Common myeloid progenitor, CD34-positive (primary cell): ENCODE measurements around the gene SPECC1.

ENCODE experiments used
- CTCF ChIA-PET: fragments of 350-600 bp; sonication (Branson Sonifier 250); formaldehyde crosslinking; loops from one replicate; lab custom pipeline; 2021; ENCODE audit warnings: antibody characterized with exemption; lab: Charles Lee
- POLR2A ChIA-PET: fragments of 350-600 bp; sonication (Branson Sonifier 250); formaldehyde crosslinking; loops from one replicate; lab custom pipeline; 2021; ENCODE audit warnings: antibody characterized with exemption; lab: Charles Lee
- DNase-seq, 3 donors: peaks; one replicate each; pipeline versions ENCODE4 v3.0.0 to v3.0.0-alpha.2; 2013
- H3K27ac ChIP-seq, 2 experiments: 1 replicate in 1 of 2; 2 replicates in 1 of 2; pipeline ENCODE4 v1.7.0; 2013; ENCODE audit warnings: inconsistent platforms in 2 of 2, low read length in 2 of 2, mild to moderate bottlenecking in 2 of 2, low read depth in 1 of 2, moderate library complexity in 1 of 2; ENCODE audit not compliant: severe bottlenecking in 2 of 2, insufficient read depth in 1 of 2, poor library complexity in 1 of 2
- H3K27me3 ChIP-seq, 5 experiments: replicated peaks in 2 of 5; 1 replicate in 3 of 5; 2 replicates in 2 of 5; pipeline versions ENCODE4 v1.6.1 to v1.7.0; 2013; ENCODE audit warnings: low read length in 4 of 5, mild to moderate bottlenecking in 2 of 5, moderate library complexity in 2 of 5, inconsistent platforms in 1 of 5; ENCODE audit not compliant: insufficient read depth in 5 of 5, control insufficient read depth in 4 of 5
- H3K36me3 ChIP-seq, 4 experiments: 1 replicate in 2 of 4; 2 replicates in 2 of 4; pipeline versions ENCODE4 v1.6.1 to v1.7.0; 2013; ENCODE audit warnings: low read length in 3 of 4, control low read depth in 1 of 4, mild to moderate bottlenecking in 1 of 4; ENCODE audit not compliant: control insufficient read depth in 4 of 4, insufficient read depth in 4 of 4
- H3K4me1 ChIP-seq, 4 experiments: 1 replicate in 3 of 4; 2 replicates in 1 of 4; pipeline versions ENCODE4 v1.6.1 to v1.7.1; 2013; ENCODE audit warnings: low read length in 3 of 4, mild to moderate bottlenecking in 3 of 4, control low read depth in 1 of 4, inconsistent platforms in 1 of 4, moderate library complexity in 1 of 4; ENCODE audit not compliant: control insufficient read depth in 4 of 4, insufficient read depth in 4 of 4; ENCODE audit errors: control extremely low read depth in 1 of 4
- H3K4me3 ChIP-seq, 7 experiments: 1 replicate in 4 of 7; 2 replicates in 3 of 7; pipeline versions ENCODE4 v1.5.1 to v1.7.0; 2013; ENCODE audit warnings: mild to moderate bottlenecking in 7 of 7, low read length in 6 of 7, moderate library complexity in 6 of 7, inconsistent platforms in 2 of 7, low read depth in 2 of 7, control low read depth in 1 of 7; ENCODE audit not compliant: insufficient read depth in 4 of 7, control insufficient read depth in 1 of 7; ENCODE audit errors: extremely low read depth in 1 of 7
- H3K9me3 ChIP-seq, 5 experiments: 1 replicate in 4 of 5; 2 replicates in 1 of 5; pipeline versions ENCODE4 v1.6.1 to v1.7.1; 2013; ENCODE audit warnings: low read length in 4 of 5, mild to moderate bottlenecking in 2 of 5, inconsistent platforms in 1 of 5, low read depth in 1 of 5, moderate library complexity in 1 of 5; ENCODE audit not compliant: control insufficient read depth in 4 of 5, insufficient read depth in 2 of 5; ENCODE audit errors: control extremely low read depth in 1 of 5
- WGBS: methylation state at CpG from one replicate; pipeline ENCODE4 v1.1.5; 2013; ENCODE audit not compliant: insufficient coverage; 5-methylcytosine and 5-hydroxymethylcytosine counted together

SPECC1 gene

GRCh38 chr17:20217677-20218076 lies 208.5 kb downstream of the SPECC1 start:
- ChIA-PET CTCF (interaction anchor here (1.0 kb wide), 1 partner anchor 10 kb away, joined by 3 read pairs; no protein-coding TSS in a partner anchor), POLR2A (no interaction called here)
- Histone ChIP-seq H3K4me1 (no peaks in the 10 kb centered on the region), H3K27me3 (no peaks in the 10 kb centered on the region), H3K27ac (no peak overlapping the region), H3K36me3 (peaks cover 0 to 5% (median 0%) of the 10 kb centered on the region in 4 experiments), H3K9me3 (no peaks in the 10 kb centered on the region), H3K4me3 (no peak overlapping the region)
- 100% methylated on average over 3 of the region's 4 CpGs for WGBS
- no peak for DNase-seq

- DNase-seq = no peak
- Histone ChIP-seq H3K4me3 (no peak overlapping the region), H3K36me3 (peaks cover 0 to 4% (median 0%) of the 10 kb centered on the region in 4 experiments), H3K9me3 (no peaks in the 10 kb centered on the region), H3K27ac (no peak overlapping the region), H3K27me3 (no peaks in the 10 kb centered on the region), H3K4me1 (no peaks in the 10 kb centered on the region)
- WGBS = 91% methylated on average over 2 of the region's 3 CpGs
- POLR2A ChIA-PET = no interaction called here
- CTCF ChIA-PET = interaction anchor here (1.0 kb wide), 1 partner anchor 11 kb away, joined by 3 read pairs; no protein-coding TSS in a partner anchor
Measured at GRCh38 chr17:20218272-20218671, 209.1 kb downstream of the SPECC1 start.

- Histone ChIP-seq H3K4me1 (peaks cover 0 to 5% (median 0%) of the 10 kb centered on the region in 4 experiments), H3K27ac (no peak overlapping the region), H3K36me3 (peaks cover 0 to 16% (median 3%) of the 10 kb centered on the region in 4 experiments), H3K27me3 (no peaks in the 10 kb centered on the region), H3K4me3 (no peak overlapping the region), H3K9me3 (no peaks in the 10 kb centered on the region)
- CTCF ChIA-PET = interaction anchor here (0.6 to 2.2 kb wide), 8 partner anchors 9 to 407 kb away, joined by 3 to 6 read pairs (median 3); no protein-coding TSS in a partner anchor
- no peak for DNase-seq
- 86% methylated on average over 2 of the region's 3 CpGs for WGBS
- POLR2A ChIA-PET = no interaction called here
Measured at GRCh38 chr17:20223808-20224328, 214.7 kb downstream of the SPECC1 start.

GRCh38 chr17:20224379-20224778 lies 215.2 kb downstream of the SPECC1 start:
- H3K4me1 ChIP-seq = peaks cover 0 to 5% (median 0%) of the 10 kb centered on the region in 4 experiments
- no peaks in the 10 kb centered on the region for H3K27me3 ChIP-seq
- H3K4me3 ChIP-seq = no peak overlapping the region
- ChIA-PET POLR2A (no interaction called here), CTCF (interaction anchor here (0.8 to 2.2 kb wide), 5 partner anchors 8 to 232 kb away, joined by 3 to 6 read pairs (median 4); no protein-coding TSS in a partner anchor)
- no peak for DNase-seq
- H3K9me3 ChIP-seq = no peaks in the 10 kb centered on the region
- H3K27ac ChIP-seq = no peak overlapping the region
- peaks cover 0 to 19% (median 5%) of the 10 kb centered on the region in 4 experiments for H3K36me3 ChIP-seq
- 88% methylated on average over 2 of the region's 3 CpGs for WGBS

GRCh38 chr17:20225162-20226115 lies 216.3 kb downstream of the SPECC1 start:
- H3K27me3 ChIP-seq = no peaks in the 10 kb centered on the region
- ChIA-PET CTCF (interaction anchor here (0.8 to 5.4 kb wide), 9 partner anchors 9 to 233 kb away, joined by 3 to 27 read pairs (median 5); no protein-coding TSS in a partner anchor), POLR2A (no interaction called here)
- 93% methylated on average over 5 of the region's 7 CpGs for WGBS
- H3K4me1 ChIP-seq = peaks cover 0 to 5% (median 0%) of the 10 kb centered on the region in 4 experiments
- H3K36me3 ChIP-seq = peaks cover 0 to 27% (median 6%) of the 10 kb centered on the region in 4 experiments
- H3K9me3 ChIP-seq = no peaks in the 10 kb centered on the region
- no peak overlapping the region for H3K27ac ChIP-seq
- no peak overlapping the region for H3K4me3 ChIP-seq
- DNase-seq = no peak

GRCh38 chr17:20226814-20227482 lies 217.8 kb downstream of the SPECC1 start:
- Histone ChIP-seq H3K4me1 (peaks cover 0 to 5% (median 0%) of the 10 kb centered on the region in 4 experiments), H3K9me3 (no peaks in the 10 kb centered on the region), H3K36me3 (peaks cover 0 to 34% (median 15%) of the 10 kb centered on the region in 4 experiments), H3K27ac (no peak overlapping the region), H3K4me3 (no peak overlapping the region), H3K27me3 (no peaks in the 10 kb centered on the region)
- WGBS = 56% methylated on average over 6 of the region's 8 CpGs
- peak; percentile 70 to 83 (median 80) for DNase-seq
- ChIA-PET CTCF (interaction anchor here (0.7 to 5.4 kb wide), 18 partner anchors 8 to 233 kb away, joined by 3 to 27 read pairs (median 4); no protein-coding TSS in a partner anchor), POLR2A (no interaction called here)
